Spleen (tissue), 11 donors: ENCODE results near the gene VPS39. TPM values are rescaled to one million over a fixed set of nuclear protein-coding genes. Genes with fewer than 3 reads are reported as not detected.

Experiments
- DNase-seq: peaks from one replicate; pipeline ENCODE4 v3.0.0-alpha.2; 2020
- H3K27ac ChIP-seq, 8 donors: fragments of 200-600 bp; sonication (generic) in 7 of 8; 1 replicate in 4 of 8; 2 replicates in 4 of 8; pipeline versions ENCODE4 v1.5.0 to v1.8.0; 2016 to 2021; ENCODE audit warnings: inconsistent platforms in 4 of 8, mild to moderate bottlenecking in 4 of 8, moderate library complexity in 1 of 8
- H3K27me3 ChIP-seq, 7 donors: fragments of 200-600 bp; sonication (generic) in 6 of 7; replicated peaks in 1 of 7; 1 replicate in 4 of 7; 2 replicates in 3 of 7; pipeline versions ENCODE4 v1.5.0 to v1.8.0; 2016 to 2021; ENCODE audit warnings: inconsistent platforms in 3 of 7, mild to moderate bottlenecking in 1 of 7
- H3K36me3 ChIP-seq, 6 donors: fragments of 200-600 bp; sonication (generic) in 5 of 6; 1 replicate in 4 of 6; 2 replicates in 2 of 6; pipeline versions ENCODE4 v1.5.0 to v1.8.0; 2016 to 2021; ENCODE audit warnings: inconsistent platforms in 2 of 6
- H3K4me1 ChIP-seq, 6 donors: fragments of 200-600 bp; sonication (generic) in 5 of 6; 1 replicate in 3 of 6; 2 replicates in 3 of 6; pipeline versions ENCODE4 v1.5.0 to v1.8.0; 2016 to 2021; ENCODE audit warnings: inconsistent platforms in 3 of 6
- H3K4me3 ChIP-seq, 8 donors: fragments of 200-600 bp; sonication (generic) in 7 of 8; 1 replicate in 4 of 8; 2 replicates in 4 of 8; pipeline versions ENCODE4 v1.5.0 to v1.8.0; 2016 to 2021; ENCODE audit warnings: inconsistent platforms in 4 of 8, mild to moderate bottlenecking in 4 of 8, moderate library complexity in 2 of 8
- H3K9me3 ChIP-seq, 8 donors: fragments of 200-600 bp; sonication (generic) in 7 of 8; 1 replicate in 4 of 8; 2 replicates in 4 of 8; pipeline versions ENCODE4 v1.5.0 to v1.8.0; 2016 to 2021; ENCODE audit warnings: inconsistent platforms in 4 of 8
- POLR2A ChIP-seq, 3 donors: fragments of 450-650 bp; IDR thresholded peaks; one replicate each; pipeline ENCODE4 v1.5.1; 2017; ENCODE audit warnings: antibody characterized with exemption in 3 of 3, mild to moderate bottlenecking in 1 of 3
- POLR2AphosphoS5 ChIP-seq, 3 donors: sonication (generic); formaldehyde crosslinking; IDR thresholded peaks; one replicate each; pipeline ENCODE4 v1.5.1; 2017; ENCODE audit warnings: antibody characterized with exemption in 3 of 3
- WGBS, 5 donors: extraction: QIAGEN DNeasy Blood & Tissue Kit in 3 of 5; methylation state at CpG; one replicate each; pipeline versions ENCODE4 v1.1.5 to v1.1.7; 2013 to 2018; 5-methylcytosine and 5-hydroxymethylcytosine counted together
- intact Hi-C: fragments of 100-400 bp; cut with DNase I; formaldehyde crosslinking; loops from one replicate; pipeline ENCODE4 v1.15.0; 2023; ENCODE audit warnings: low total_unique reads
- polyA plus RNA-seq, 3 donors: library from polyadenylated mRNA; stranded (reverse); fragments of 200-250 nt; gene quantifications; one replicate each; pipeline ENCODE4 v1.2.1, GENCODE V29; 2013
- total RNA-seq, 7 donors: library from RNA; depleted of rRNA in 3 of 7; stranded (reverse); fragments of >200 nt in 3 of 7; fragmentation: NEBNext Ultra II Directional in 4 of 7; extraction: Animal tissue kit (Norgen Biotek cat#: 25700) in 4 of 7; gene quantifications; one replicate each; pipeline versions ENCODE4 v1.1.0 to v1.2.1, GENCODE V29; 2016 to 2021
- TF ChIP-seq, protein P1 (sequence below), 11 experiments: fragments of 200-600 bp in 7 of 11; fragments of 450-650 bp in 4 of 11; sonication (generic) in 4 of 11; IDR thresholded peaks in 8 of 11; conservative IDR thresholded peaks in 3 of 11; 1 replicate in 7 of 11; 2 replicates in 4 of 11; pipeline versions ENCODE4 v1.4.0 to v1.8.0; 2016 to 2021; ENCODE audit warnings: antibody characterized with exemption in 11 of 11, inconsistent platforms in 4 of 11, mild to moderate bottlenecking in 1 of 11
- donor health status: healthy with polysubstance abuse.
- donor health status: DM: no; HTN: no; CAD: no; lungs with moderate emphysema.
- donor health status: DM: no; HTN: no; CAD: no.
- donor health status: Bipolar disorder and iron deficiency.
- donor health status: healthy.
- donor health status: DM: no; HTN: no; CAD: no.
- donor health status: DM: yes; HTN: yes; CAD: no.

Gene VPS39
- total and polyA plus RNA-seq, 10 donors: 25.9 to 220 (median 94.2) TPM

DNA sequence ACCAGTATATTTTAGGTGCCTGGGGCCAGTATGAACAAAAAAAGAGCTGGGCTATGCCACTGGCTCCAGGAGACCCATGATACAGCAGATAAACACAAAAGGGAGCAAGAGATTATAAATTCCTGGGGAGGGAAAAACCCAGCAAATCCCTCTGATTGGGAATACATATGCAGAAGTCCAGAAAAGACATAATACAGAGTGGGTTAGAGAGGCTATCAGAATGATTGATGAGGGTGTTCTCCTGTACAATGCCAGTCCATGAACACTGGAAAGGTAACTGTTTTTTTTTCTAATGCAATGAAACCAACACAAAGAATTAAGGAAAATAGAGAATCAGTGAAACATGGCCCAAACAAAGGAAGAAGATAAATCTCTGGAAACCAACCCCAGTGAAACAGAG lies 5.4 kb upstream of the VPS39 start:
- Histone ChIP-seq H3K27ac (no peak overlapping the region), H3K9me3 (no peaks in the 10 kb centered on the region), H3K36me3 (peaks cover 0 to 89% (median 51%) of the 10 kb centered on the region in 6 donors), H3K27me3 (no peaks in the 10 kb centered on the region), H3K4me1 (peaks cover 0 to 5% (median 2%) of the 10 kb centered on the region in 6 donors), H3K4me3 (no peak overlapping the region)
- intact Hi-C loops: no loop called here
- no peak for DNase-seq
- TF ChIP-seq POLR2A (IDR thresholded peaks at IDR 0.05) (no peak), POLR2AphosphoS5 (IDR thresholded peaks at IDR 0.05) (no peak)
- TF ChIP-seq, protein P1, sequence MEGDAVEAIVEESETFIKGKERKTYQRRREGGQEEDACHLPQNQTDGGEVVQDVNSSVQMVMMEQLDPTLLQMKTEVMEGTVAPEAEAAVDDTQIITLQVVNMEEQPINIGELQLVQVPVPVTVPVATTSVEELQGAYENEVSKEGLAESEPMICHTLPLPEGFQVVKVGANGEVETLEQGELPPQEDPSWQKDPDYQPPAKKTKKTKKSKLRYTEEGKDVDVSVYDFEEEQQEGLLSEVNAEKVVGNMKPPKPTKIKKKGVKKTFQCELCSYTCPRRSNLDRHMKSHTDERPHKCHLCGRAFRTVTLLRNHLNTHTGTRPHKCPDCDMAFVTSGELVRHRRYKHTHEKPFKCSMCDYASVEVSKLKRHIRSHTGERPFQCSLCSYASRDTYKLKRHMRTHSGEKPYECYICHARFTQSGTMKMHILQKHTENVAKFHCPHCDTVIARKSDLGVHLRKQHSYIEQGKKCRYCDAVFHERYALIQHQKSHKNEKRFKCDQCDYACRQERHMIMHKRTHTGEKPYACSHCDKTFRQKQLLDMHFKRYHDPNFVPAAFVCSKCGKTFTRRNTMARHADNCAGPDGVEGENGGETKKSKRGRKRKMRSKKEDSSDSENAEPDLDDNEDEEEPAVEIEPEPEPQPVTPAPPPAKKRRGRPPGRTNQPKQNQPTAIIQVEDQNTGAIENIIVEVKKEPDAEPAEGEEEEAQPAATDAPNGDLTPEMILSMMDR (IDR thresholded peaks at IDR 0.05 in 8 of 11, conservative IDR thresholded peaks at IDR 0.05 in 3 of 11): no peak

DNA sequence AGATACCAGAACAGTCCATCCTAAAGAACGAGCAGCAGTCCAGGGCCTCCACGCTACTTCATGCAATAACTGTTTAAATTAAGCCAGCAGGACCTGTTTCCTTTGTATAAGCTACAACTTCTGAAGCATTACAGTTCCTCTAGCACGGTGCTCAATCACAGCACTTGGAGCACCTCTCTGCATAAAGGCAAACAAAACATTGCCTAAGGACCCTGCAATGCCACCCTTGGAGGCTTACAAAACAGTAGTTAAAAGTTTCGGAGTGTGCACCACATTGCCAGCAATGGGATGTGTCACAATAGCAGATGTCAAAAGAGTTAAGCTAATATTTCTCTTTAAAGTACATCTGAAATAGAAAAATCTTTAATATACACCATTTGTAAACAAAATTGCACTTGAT lies 2.6 kb upstream of the VPS39 start:
- H3K36me3 ChIP-seq: peaks cover 0 to 61% (median 30%) of the 10 kb centered on the region in 6 donors
- no peak overlapping the region for H3K27ac ChIP-seq
- H3K4me3 ChIP-seq: no peak overlapping the region
- no peak for TF ChIP-seq POLR2A (IDR thresholded peaks at IDR 0.05)
- TF ChIP-seq POLR2AphosphoS5 (IDR thresholded peaks at IDR 0.05): no peak
- TF ChIP-seq, protein P1 (IDR thresholded peaks at IDR 0.05 in 8 of 11, conservative IDR thresholded peaks at IDR 0.05 in 3 of 11): no peak
- no peaks in the 10 kb centered on the region for H3K27me3 ChIP-seq
- WGBS, 5 donors: 58 to 95% (median 78%) methylated on average over 4 of the region's 4 CpGs
- no peaks in the 10 kb centered on the region for H3K9me3 ChIP-seq
- intact Hi-C loops: no loop called here
- DNase-seq: no peak
- peaks cover 13 to 28% (median 22%) of the 10 kb centered on the region in 6 donors for H3K4me1 ChIP-seq

- H3K9me3 ChIP-seq: no peaks in the 10 kb centered on the region
- intact Hi-C loops: no loop called here
- H3K4me1 ChIP-seq: peaks cover 13 to 63% (median 37%) of the 10 kb centered on the region in 6 donors
- WGBS, 5 donors: 80 to 91% (median 82%) methylated on average over 4 of the region's 4 CpGs
- peaks cover 0 to 42% (median 13%) of the 10 kb centered on the region in 6 donors for H3K36me3 ChIP-seq
- no peak for DNase-seq
- H3K27ac ChIP-seq: no peak overlapping the region
- H3K4me3 ChIP-seq: peak overlapping the region in 1 of 8 donors; percentile 87
- TF ChIP-seq, protein P1 (IDR thresholded peaks at IDR 0.05 in 8 of 11, conservative IDR thresholded peaks at IDR 0.05 in 3 of 11): no peak
- TF ChIP-seq POLR2AphosphoS5 (IDR thresholded peaks at IDR 0.05) (no peak), POLR2A (IDR thresholded peaks at IDR 0.05) (no peak)
- H3K27me3 ChIP-seq: no peaks in the 10 kb centered on the region
Observed at GRCh38 chr15:42206406-42206805, 1.7 kb downstream of the VPS39 start.

DNA sequence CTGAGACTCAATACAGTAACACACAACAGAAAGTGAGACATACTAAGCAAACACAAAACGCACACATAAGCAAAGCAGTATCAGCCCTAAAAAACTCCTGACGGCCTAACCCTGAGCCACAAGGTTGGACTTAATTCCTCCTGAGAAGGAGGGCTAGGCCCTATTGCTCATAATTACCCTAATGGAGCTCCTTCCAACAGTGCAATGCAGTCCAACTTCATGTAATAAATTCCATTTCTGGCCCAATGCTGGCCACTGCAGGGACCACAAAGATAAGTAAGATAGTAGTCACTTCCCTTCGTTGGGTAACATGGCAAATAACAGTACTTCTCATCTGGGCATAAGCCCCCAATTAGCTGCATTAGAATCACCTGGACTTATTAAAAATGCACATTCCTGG lies 4.2 kb downstream of the VPS39 start:
- no peak overlapping the region for H3K27ac ChIP-seq
- WGBS, 5 donors: 88 to 95% (median 89%) methylated on average over 3 of the region's 3 CpGs
- H3K27me3 ChIP-seq: no peaks in the 10 kb centered on the region
- no peak for TF ChIP-seq POLR2A (IDR thresholded peaks at IDR 0.05)
- no peak for TF ChIP-seq POLR2AphosphoS5 (IDR thresholded peaks at IDR 0.05)
- TF ChIP-seq, protein P1 (IDR thresholded peaks at IDR 0.05 in 8 of 11, conservative IDR thresholded peaks at IDR 0.05 in 3 of 11): no peak
- peaks cover 13 to 63% (median 36%) of the 10 kb centered on the region in 6 donors for H3K4me1 ChIP-seq
- intact Hi-C loops: no loop called here
- no peak overlapping the region for H3K4me3 ChIP-seq
- no peak for DNase-seq
- peaks cover 0 to 43% (median 6%) of the 10 kb centered on the region in 6 donors for H3K36me3 ChIP-seq
- no peaks in the 10 kb centered on the region for H3K9me3 ChIP-seq
